K562 (cell line): ENCODE measurements around the gene PSMA6. TPM values are rescaled to one million over a fixed set of nuclear protein-coding genes. Genes with fewer than 3 reads are reported as not detected.
"Not testable (repeated sequence)": the region's sequence is repeated elsewhere in the genome, so short reads cannot be mapped to it uniquely, and the experiment has no call there.

Experiments
- ATAC-seq: fragments of 200-7000 bp; cut with Tn5 transposase; 3 replicates; pipeline ENCODE4 v1.9.1; 2020; ENCODE audit warnings: moderate library complexity
- BruUV-seq: library from RNA; stranded (reverse); fragments of 400-500 nt; replicated peaks from 2 replicates; lab custom pipeline; 2021; lab: Mats Ljungman, UMichigan
- CTCF ChIA-PET: fragments of 300-600 bp; formaldehyde crosslinking; extraction: SDS; loops from one replicate; lab custom pipeline; 2021; ENCODE audit warnings: low intra/inter-chr PET ratio; lab: Yijun Ruan, JAX
- POLR2A ChIA-PET: fragments of 300-600, 350-650 bp; sonication (Branson Sonifier 250); formaldehyde crosslinking; extraction: SDS; loops from one replicate; lab custom pipeline; 2021; ENCODE audit warnings: antibody characterized with exemption, inconsistent platforms; lab: Yijun Ruan, JAX
- DNase-seq, 4 experiments: peaks; one replicate each; pipeline versions ENCODE4 v3.0.0 to v3.0.0-alpha.2; 2011 to 2018; ENCODE audit warnings: low spot score in 3 of 4, mixed read lengths in 3 of 4; ENCODE audit errors: extremely low read depth in 1 of 4
- FAIRE-seq: peaks from 2 replicates; lab custom pipeline; 2011; peaks lifted over from hg19 to GRCh38; lab: Jason Lieb, UNC
- H2AFZ ChIP-seq: 2 replicates; pipeline ENCODE4 v1.6.0; 2011; ENCODE audit warnings: low read depth, low read length, control low read depth, inconsistent platforms
- H3K27ac ChIP-seq: fragments of 200-600 bp; 3 replicates; pipeline ENCODE4 v1.8.0; 2011; ENCODE audit warnings: low read depth, mild to moderate bottlenecking, control low read depth, inconsistent platforms, low read length, moderate library complexity, mixed read lengths; ENCODE audit errors: extremely low read depth
- H3K27me3 ChIP-seq, 2 experiments: fragments of 300-600 bp in 1 of 2; 2 replicates in 1 of 2; 3 replicates in 1 of 2; pipeline versions ENCODE4 v1.6.0 to v1.8.0; 2011; ENCODE audit warnings: inconsistent platforms in 2 of 2, low read length in 2 of 2, mild to moderate bottlenecking in 1 of 2, mixed read lengths in 1 of 2, moderate library complexity in 1 of 2; ENCODE audit not compliant: control insufficient read depth in 2 of 2, insufficient read depth in 2 of 2
- H3K36me3 ChIP-seq: fragments of 300-600 bp; 3 replicates; pipeline ENCODE4 v1.8.0; 2011; ENCODE audit warnings: mild to moderate bottlenecking, low read length, inconsistent platforms; ENCODE audit not compliant: control insufficient read depth, insufficient read depth
- H3K4me1 ChIP-seq, 2 experiments: fragments of 200-600 bp in 1 of 2; replicated peaks in 1 of 2; 2 replicates in 1 of 2; 3 replicates in 1 of 2; pipeline versions ENCODE4 v1.5.1 to v1.8.0; 2011; ENCODE audit warnings: inconsistent platforms in 2 of 2, low read length in 2 of 2, mild to moderate bottlenecking in 1 of 2, mixed read lengths in 1 of 2, moderate library complexity in 1 of 2; ENCODE audit not compliant: control insufficient read depth in 2 of 2, insufficient read depth in 2 of 2
- H3K4me2 ChIP-seq: 2 replicates; pipeline ENCODE4 v1.6.1; 2011; ENCODE audit warnings: low read length, control low read depth, inconsistent platforms, mixed read lengths; ENCODE audit not compliant: insufficient read depth
- H3K4me3 ChIP-seq: fragments of 200-600 bp; sonication (generic), shearing (Covaris generic); 2 replicates; pipeline ENCODE4 v1.5.1; 2016; ENCODE audit warnings: control low read depth, inconsistent platforms
- H3K79me2 ChIP-seq: fragments of 200-600 bp; 3 replicates; pipeline ENCODE4 v1.8.0; 2011; ENCODE audit warnings: low read length, inconsistent platforms; ENCODE audit not compliant: control insufficient read depth, insufficient read depth
- H3K9ac ChIP-seq, 2 experiments: 2 replicates each; pipeline versions ENCODE4 v1.6.0 to v1.6.1; 2011; ENCODE audit warnings: low read depth in 2 of 2, low read length in 2 of 2, control low read depth in 1 of 2, inconsistent platforms in 1 of 2, mild to moderate bottlenecking in 1 of 2, mixed read lengths in 1 of 2; ENCODE audit not compliant: insufficient read depth in 1 of 2
- H3K9me1 ChIP-seq: one replicate; pipeline ENCODE4 v1.6.0; 2011; ENCODE audit warnings: inconsistent platforms, mild to moderate bottlenecking, low read length, moderate library complexity; ENCODE audit not compliant: control insufficient read depth, insufficient read depth
- H3K9me3 ChIP-seq: replicated peaks from 2 replicates; pipeline ENCODE4 v1.5.1; 2011; ENCODE audit warnings: low read depth, low read length, inconsistent platforms; ENCODE audit not compliant: control insufficient read depth, insufficient read depth
- H4K20me1 ChIP-seq: replicated peaks from 2 replicates; pipeline ENCODE4 v1.6.1; 2011; ENCODE audit warnings: low read length, inconsistent platforms, mixed read lengths; ENCODE audit not compliant: control insufficient read depth, insufficient read depth
- ZC3H4 ChIP-seq: sonication (generic); formaldehyde crosslinking; IDR thresholded peaks from 2 replicates; pipeline ENCODE4 v1.9.0; 2021; ENCODE audit warnings: missing genetic modification reagents, borderline replicate concordance
- ZNF121 ChIP-seq: sonication (generic); formaldehyde crosslinking; conservative IDR thresholded peaks from 2 replicates; pipeline ENCODE4 v1.8.0; 2022; ENCODE audit warnings: missing genetic modification reagents
- ZNF592 ChIP-seq: fragments of 450-650 bp; IDR thresholded peaks from 2 replicates; pipeline ENCODE4 v1.6.1; 2017; ENCODE audit warnings: antibody characterized with exemption, mild to moderate bottlenecking
- WGBS: fragments of 100-300 bp; shearing (Covaris generic); methylation state at CpG from one replicate; pipeline ENCODE4 v1.1.6; 2016; ENCODE audit warnings: low coverage, mixed read lengths; ENCODE audit not compliant: insufficient coverage; ENCODE audit errors: missing lambda C conversion rate; 5-methylcytosine and 5-hydroxymethylcytosine counted together
- in situ Hi-C: fragments of 300-500 bp; cut with MboI; formaldehyde crosslinking; loops from 4 replicates; pipeline ENCODE4 v1.15.0; 2018; ENCODE audit warnings: inconsistent platforms, mixed read lengths
- intact Hi-C: fragments of 100-400 bp; cut with micrococcal nuclease; formaldehyde crosslinking; loops from 2 replicates; pipeline ENCODE4 v1.14.2; 2022
- polyA plus RNA-seq, 8 experiments: library from polyadenylated mRNA; depleted of rRNA in 4 of 8; stranded (reverse) in 5 of 8; unstranded in 3 of 8; fragments of >200 nt; fragmentation: Nextera tagmentation in 2 of 8; fragmentation: Illumina TruSeq in 1 of 8; extraction: Ambion mirVana in 2 of 8; extraction: Trizol in 1 of 8; gene quantifications; 2 replicates each; pipeline versions ENCODE4 v1.2.1 to v1.2.3, GENCODE V29; 2011 to 2014; ENCODE audit warnings: inconsistent platforms in 1 of 8, missing spikeins in 1 of 8
- total RNA-seq, 7 experiments: library from RNA; depleted of rRNA in 6 of 7; stranded (reverse); fragments of >200 nt in 6 of 7; fragmentation: Illumina TruSeq in 2 of 7; extraction: Trizol in 2 of 7; gene quantifications; 2 replicates each; pipeline versions ENCODE4 v1.2.1 to v1.2.3, GENCODE V29; 2011 to 2021; ENCODE audit warnings: low replicate concordance in 1 of 7

PSMA6 gene
- total and polyA plus RNA-seq, 9 of the 15 experiments (the other 6 are each of a cell fraction or from before 2014, with no cell fraction given): 210 to 952 (median 288) TPM

- TF ChIP-seq ZC3H4 (CRISPR knock-in tag) (no peak), ZNF121 (0 out of 2 replicates have a peak, but pooled peaks have one; percentile 11), ZNF592 (0 out of 2 replicates have a peak, but pooled peaks have one; percentile 12)
- TF ChIP-seq, all 486 proteins: peak for 2
- in situ Hi-C loops: no loop called here
- Histone ChIP-seq H3K4me2 (no peak overlapping the region), H3K9me1 (no peaks in the 10 kb centered on the region), H3K4me3 (no peak overlapping the region), H3K9ac (peak overlapping the region in 1 of 2 experiments; percentile 43; a peak in 2 of 4 replicates), H3K27me3 (no peaks in the 10 kb centered on the region), H3K79me2 (no peaks in the 10 kb centered on the region), H3K9me3 (no peaks in the 10 kb centered on the region), H3K27ac (peak overlapping the region; percentile 32; the same call in 1 of the 3 replicates), H2AFZ (peak overlapping the region; percentile 92), H4K20me1 (no peaks in the 10 kb centered on the region), H3K4me1 (peaks cover 16 to 23% of the 10 kb centered on the region in 2 experiments), H3K36me3 (no peaks in the 10 kb centered on the region)
- POLR2A ChIA-PET: interaction anchor here (2.6 kb wide), 1 partner anchor 12 kb away, joined by 11 read pairs; no protein-coding TSS in a partner anchor
- intact Hi-C loops: no loop called here
- ATAC-seq: no peak; the same call in 2 of the 3 replicates
- no TSS peak for BruUV-seq
- no peak for DNase-seq
- no peak for FAIRE-seq
- WGBS: 54% methylated on average over 10 of the region's 10 CpGs
- CTCF ChIA-PET: no interaction called here
Observed at GRCh38 chr14:35353409-35354172, 61.4 kb downstream of the PSMA6 start.

GRCh38 chr14:35355235-35355634 is 63.1 kb downstream of the PSMA6 start:
- FAIRE-seq, H4K20me1 ChIP-seq, in situ Hi-C loops, BruUV-seq, H3K79me2 ChIP-seq, CTCF ChIA-PET, H3K27ac ChIP-seq, intact Hi-C loops, H3K27me3 ChIP-seq, H3K36me3 ChIP-seq, DNase-seq, H3K9me1 ChIP-seq, H2AFZ ChIP-seq, H3K4me3 ChIP-seq, ATAC-seq, H3K9me3 ChIP-seq, H3K4me2 ChIP-seq, POLR2A ChIA-PET, H3K9ac ChIP-seq: not testable (repeated sequence)
- peaks cover 16 to 28% of the 10 kb centered on the region in 2 experiments for H3K4me1 ChIP-seq
- WGBS: 54% methylated on average over 6 of the region's 6 CpGs
